Activated CD4-positive, alpha-beta T cell treated with anti-CD3 and anti-CD28 coated beads for 48 hours (primary cell): ENCODE results near the gene TSC22D4.

ENCODE experiments used
- DNase-seq: peaks from one replicate; pipeline ENCODE4 v3.0.0-alpha.2; 2020

Gene TSC22D4

GRCh38 chr7:100426516-100426915 is 52.5 kb downstream of the TSC22D4 start:
- DNase-seq: no peak

- no peak for DNase-seq
These were observed 53.7 kb downstream of the TSC22D4 start for GRCh38 chr7:100425347-100425746.

GRCh38 chr7:100423315-100423714 is 55.7 kb downstream of the TSC22D4 start:
- DNase-seq: no peak

GRCh38 chr7:100419660-100420226 is 59.3 kb downstream of the TSC22D4 start:
- no peak for DNase-seq

GRCh38 chr7:100418930-100419659 is 59.9 kb downstream of the TSC22D4 start:
- DNase-seq: no peak
